GM19463 (cell line): ENCODE data around the gene SLC1A7.

Experiments used
- ATAC-seq: cut with Tn5 transposase; IDR thresholded peaks from one replicate; pipeline ENCODE4 v1.9.1; 2021; ENCODE audit warnings: mild to moderate bottlenecking, moderate library complexity; ENCODE audit not compliant: unreplicated experiment

SLC1A7 gene

GRCh38 chr1:53116933-53117600 is 25.4 kb downstream of the SLC1A7 start:
- ATAC-seq, result no peak

- no peak for ATAC-seq
Observed at GRCh38 chr1:53116307-53116810, 26.1 kb downstream of the SLC1A7 start.

- ATAC-seq, result no peak
Observed at GRCh38 chr1:53115403-53116306, 26.8 kb downstream of the SLC1A7 start.

GRCh38 chr1:53114581-53115400 is 27.6 kb downstream of the SLC1A7 start:
- no peak for ATAC-seq

GRCh38 chr1:53114090-53114489 is 28.3 kb downstream of the SLC1A7 start:
- ATAC-seq, result no peak

GRCh38 chr1:53112861-53113260 is 29.6 kb downstream of the SLC1A7 start:
- ATAC-seq, result no peak

- no peak for ATAC-seq
Observed at GRCh38 chr1:53112271-53112774, 30.1 kb downstream of the SLC1A7 start.

- ATAC-seq, result no peak
Observed at GRCh38 chr1:53111693-53112092, 30.7 kb downstream of the SLC1A7 start.

- ATAC-seq, result no peak
Observed at GRCh38 chr1:53111073-53111556, 31.3 kb downstream of the SLC1A7 start.

GRCh38 chr1:53110370-53111072 is 31.9 kb downstream of the SLC1A7 start:
- ATAC-seq, result no peak

GRCh38 chr1:53108646-53109580 is 33.5 kb downstream of the SLC1A7 start:
- no peak for ATAC-seq

GRCh38 chr1:53107570-53108322 is 34.7 kb downstream of the SLC1A7 start:
- no peak for ATAC-seq

GRCh38 chr1:53107090-53107489 is 35.3 kb downstream of the SLC1A7 start:
- no peak for ATAC-seq

- ATAC-seq, result no peak
Observed at GRCh38 chr1:53104289-53104913, 38.0 kb downstream of the SLC1A7 start.

- ATAC-seq, result no peak
Observed at GRCh38 chr1:53094533-53094919, 47.9 kb downstream of the SLC1A7 start.

GRCh38 chr1:53093778-53094532 is 48.5 kb downstream of the SLC1A7 start:
- ATAC-seq, result no peak

- ATAC-seq, result no peak
Observed at GRCh38 chr1:53093451-53093754, 49.0 kb downstream of the SLC1A7 start.
